ENCODE results near the gene RPL32. TPM values are rescaled to one million over a fixed set of nuclear protein-coding genes. Genes with fewer than 3 reads are reported as not detected.

The RPL32 gene
- polyA plus RNA-seq, 1 donor from 2014 or later, result 1,160 TPM

DNA sequence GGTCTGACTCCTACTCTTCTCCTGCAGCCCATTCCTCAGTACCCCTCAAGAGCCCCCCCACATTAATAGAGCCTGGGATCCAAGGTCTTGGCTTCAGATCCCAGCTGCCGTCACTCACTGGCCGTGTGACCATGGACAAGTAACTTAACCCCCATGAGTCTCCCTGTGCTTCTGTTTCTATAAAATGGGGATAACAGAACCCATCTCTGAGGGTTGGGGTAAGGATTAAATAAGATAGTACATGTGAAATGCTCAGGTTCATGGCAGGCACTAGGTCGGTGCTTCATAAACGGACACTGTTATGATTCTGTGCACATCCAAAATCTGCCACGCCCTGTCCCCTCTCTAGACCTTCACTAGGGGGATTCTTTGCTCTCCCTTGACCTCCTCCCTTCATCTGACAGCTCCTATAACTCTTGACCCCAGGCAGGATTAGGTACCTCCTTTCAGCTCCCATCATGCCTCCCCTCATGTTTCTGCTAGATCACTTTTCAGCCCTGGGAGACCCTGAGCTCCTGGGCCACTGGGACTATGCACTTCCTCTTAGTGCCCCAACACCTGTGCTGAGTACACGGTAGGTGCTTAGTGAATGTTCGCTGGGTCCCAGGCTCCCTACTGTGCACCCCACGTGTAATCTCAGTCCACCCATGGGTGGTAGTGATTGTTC, 43.3 kb downstream of the RPL32 start:
- TF ChIP-seq POLR2AphosphoS5 (IDR thresholded peaks at IDR 0.05), result no peak
- TF ChIP-seq, protein P1, sequence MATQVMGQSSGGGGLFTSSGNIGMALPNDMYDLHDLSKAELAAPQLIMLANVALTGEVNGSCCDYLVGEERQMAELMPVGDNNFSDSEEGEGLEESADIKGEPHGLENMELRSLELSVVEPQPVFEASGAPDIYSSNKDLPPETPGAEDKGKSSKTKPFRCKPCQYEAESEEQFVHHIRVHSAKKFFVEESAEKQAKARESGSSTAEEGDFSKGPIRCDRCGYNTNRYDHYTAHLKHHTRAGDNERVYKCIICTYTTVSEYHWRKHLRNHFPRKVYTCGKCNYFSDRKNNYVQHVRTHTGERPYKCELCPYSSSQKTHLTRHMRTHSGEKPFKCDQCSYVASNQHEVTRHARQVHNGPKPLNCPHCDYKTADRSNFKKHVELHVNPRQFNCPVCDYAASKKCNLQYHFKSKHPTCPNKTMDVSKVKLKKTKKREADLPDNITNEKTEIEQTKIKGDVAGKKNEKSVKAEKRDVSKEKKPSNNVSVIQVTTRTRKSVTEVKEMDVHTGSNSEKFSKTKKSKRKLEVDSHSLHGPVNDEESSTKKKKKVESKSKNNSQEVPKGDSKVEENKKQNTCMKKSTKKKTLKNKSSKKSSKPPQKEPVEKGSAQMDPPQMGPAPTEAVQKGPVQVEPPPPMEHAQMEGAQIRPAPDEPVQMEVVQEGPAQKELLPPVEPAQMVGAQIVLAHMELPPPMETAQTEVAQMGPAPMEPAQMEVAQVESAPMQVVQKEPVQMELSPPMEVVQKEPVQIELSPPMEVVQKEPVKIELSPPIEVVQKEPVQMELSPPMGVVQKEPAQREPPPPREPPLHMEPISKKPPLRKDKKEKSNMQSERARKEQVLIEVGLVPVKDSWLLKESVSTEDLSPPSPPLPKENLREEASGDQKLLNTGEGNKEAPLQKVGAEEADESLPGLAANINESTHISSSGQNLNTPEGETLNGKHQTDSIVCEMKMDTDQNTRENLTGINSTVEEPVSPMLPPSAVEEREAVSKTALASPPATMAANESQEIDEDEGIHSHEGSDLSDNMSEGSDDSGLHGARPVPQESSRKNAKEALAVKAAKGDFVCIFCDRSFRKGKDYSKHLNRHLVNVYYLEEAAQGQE (IDR thresholded peaks at IDR 0.05; ENCODE audit: borderline replicate concordance), result no peak
- no peak for TF ChIP-seq EZH2 (IDR thresholded peaks at IDR 0.05; ENCODE audit: borderline replicate concordance, insufficient read depth, low read length, poor library complexity, severe bottlenecking)
- no peak for TF ChIP-seq SMC3 (conservative IDR thresholded peaks at IDR 0.05; ENCODE audit: poor library complexity)
- no peak for TF ChIP-seq EP300 (conservative IDR thresholded peaks at IDR 0.05; ENCODE audit: poor library complexity, severe bottlenecking)
- TF ChIP-seq RAD21 (conservative IDR thresholded peaks at IDR 0.05), result no peak
- TF ChIP-seq TAF1 (IDR thresholded peaks at IDR 0.05; ENCODE audit: low read depth), result no peak
- TF ChIP-seq, protein P2, sequence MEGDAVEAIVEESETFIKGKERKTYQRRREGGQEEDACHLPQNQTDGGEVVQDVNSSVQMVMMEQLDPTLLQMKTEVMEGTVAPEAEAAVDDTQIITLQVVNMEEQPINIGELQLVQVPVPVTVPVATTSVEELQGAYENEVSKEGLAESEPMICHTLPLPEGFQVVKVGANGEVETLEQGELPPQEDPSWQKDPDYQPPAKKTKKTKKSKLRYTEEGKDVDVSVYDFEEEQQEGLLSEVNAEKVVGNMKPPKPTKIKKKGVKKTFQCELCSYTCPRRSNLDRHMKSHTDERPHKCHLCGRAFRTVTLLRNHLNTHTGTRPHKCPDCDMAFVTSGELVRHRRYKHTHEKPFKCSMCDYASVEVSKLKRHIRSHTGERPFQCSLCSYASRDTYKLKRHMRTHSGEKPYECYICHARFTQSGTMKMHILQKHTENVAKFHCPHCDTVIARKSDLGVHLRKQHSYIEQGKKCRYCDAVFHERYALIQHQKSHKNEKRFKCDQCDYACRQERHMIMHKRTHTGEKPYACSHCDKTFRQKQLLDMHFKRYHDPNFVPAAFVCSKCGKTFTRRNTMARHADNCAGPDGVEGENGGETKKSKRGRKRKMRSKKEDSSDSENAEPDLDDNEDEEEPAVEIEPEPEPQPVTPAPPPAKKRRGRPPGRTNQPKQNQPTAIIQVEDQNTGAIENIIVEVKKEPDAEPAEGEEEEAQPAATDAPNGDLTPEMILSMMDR (IDR thresholded peaks at IDR 0.05; ENCODE audit: poor library complexity, severe bottlenecking), result no peak
- no peak for TF ChIP-seq MXI1 (conservative IDR thresholded peaks at IDR 0.05; ENCODE audit: poor library complexity, severe bottlenecking)
- no peaks in the 10 kb centered on the region for H3F3A ChIP-seq (ENCODE audit: insufficient read depth, low read length, poor library complexity, severe bottlenecking)
- no peaks in the 10 kb centered on the region for H3K9me2 ChIP-seq (ENCODE audit: insufficient read depth, low read length)
- no peaks in the 10 kb centered on the region for H3K79me2 ChIP-seq (replicated peaks; ENCODE audit: insufficient read depth, low read length)
- no peak overlapping the region for H3K27ac ChIP-seq (ENCODE audit: low read length)
- H2AFZ ChIP-seq (ENCODE audit: low read depth, low read length), result no peak overlapping the region
- H3K4me2 ChIP-seq (ENCODE audit: low read length), result no peak overlapping the region
- H4K20me1 ChIP-seq (ENCODE audit: insufficient read depth), result no peaks in the 10 kb centered on the region
- no peak overlapping the region for H3K9ac ChIP-seq (ENCODE audit: low read length)
- no peaks in the 10 kb centered on the region for H3K9me3 ChIP-seq (ENCODE audit: low read length)
- H3K4me3 ChIP-seq (ENCODE audit: low read length), result no peak overlapping the region
- H3K27me3 ChIP-seq (ENCODE audit: insufficient read depth, low read depth, low read length), result no peaks in the 10 kb centered on the region
- H3K36me3 ChIP-seq (ENCODE audit: insufficient read depth, low read length), result no peaks in the 10 kb centered on the region

DNA sequence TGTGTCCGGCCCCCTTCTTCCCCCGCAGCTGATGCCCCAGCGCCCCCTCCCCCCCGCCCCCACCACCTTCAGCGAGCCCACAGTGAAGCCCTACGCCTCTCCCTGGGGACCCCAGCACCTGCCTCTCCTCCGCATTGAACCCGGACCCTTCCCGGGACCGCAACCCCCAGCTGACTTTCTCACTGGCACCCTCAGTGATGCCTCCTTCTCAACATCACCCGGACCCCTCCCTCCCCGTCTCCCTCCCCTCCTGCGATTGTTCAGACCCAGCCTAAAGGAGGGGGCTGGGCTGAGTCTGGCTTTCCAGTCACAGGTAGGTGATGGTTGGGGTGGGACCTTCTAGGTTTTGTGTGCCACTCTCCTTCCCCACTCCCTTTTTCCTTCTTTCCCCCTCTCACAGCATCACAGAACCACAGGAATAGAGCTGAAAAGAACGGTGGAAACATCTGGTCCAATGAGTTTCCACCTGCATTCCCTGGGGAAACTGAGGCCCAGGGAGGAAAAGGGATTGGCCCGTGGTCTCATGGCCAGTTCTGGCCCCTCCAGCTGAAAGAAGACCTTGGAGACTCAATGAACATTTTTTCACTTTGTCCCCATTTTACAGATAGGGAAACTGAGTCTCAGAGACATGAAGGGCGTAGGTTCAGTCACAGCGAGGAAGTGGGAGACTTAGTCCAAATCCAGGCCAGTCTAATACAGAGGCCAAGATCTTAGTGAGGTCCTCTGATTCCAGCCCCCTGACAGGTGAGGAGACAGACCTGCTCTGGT, 44.1 kb downstream of the RPL32 start:
- Histone ChIP-seq H2AFZ (ENCODE audit: low read depth, low read length) (peak overlapping the region; percentile 76), H4K20me1 (ENCODE audit: insufficient read depth) (no peaks in the 10 kb centered on the region), H3K4me3 (ENCODE audit: low read length) (peak overlapping the region; percentile 75), H3K9me3 (ENCODE audit: low read length) (no peaks in the 10 kb centered on the region), H3K9ac (ENCODE audit: low read length) (peak overlapping the region; percentile 84), H3K9me2 (ENCODE audit: insufficient read depth, low read length) (no peaks in the 10 kb centered on the region), H3K27me3 (ENCODE audit: insufficient read depth, low read depth, low read length) (no peaks in the 10 kb centered on the region), H3K4me2 (ENCODE audit: low read length) (no peak overlapping the region), H3K27ac (ENCODE audit: low read length) (no peak overlapping the region), H3K79me2 (replicated peaks; ENCODE audit: insufficient read depth, low read length) (no peaks in the 10 kb centered on the region), H3K36me3 (ENCODE audit: insufficient read depth, low read length) (no peaks in the 10 kb centered on the region), H3F3A (ENCODE audit: insufficient read depth, low read length, poor library complexity, severe bottlenecking) (no peaks in the 10 kb centered on the region)
- no peak for TF ChIP-seq MXI1 (conservative IDR thresholded peaks at IDR 0.05; ENCODE audit: poor library complexity, severe bottlenecking)
- TF ChIP-seq, protein P1 (IDR thresholded peaks at IDR 0.05; ENCODE audit: borderline replicate concordance), result no peak
- TF ChIP-seq, protein P2 (IDR thresholded peaks at IDR 0.05; ENCODE audit: poor library complexity, severe bottlenecking), result no peak
- no peak for TF ChIP-seq RAD21 (conservative IDR thresholded peaks at IDR 0.05)
- TF ChIP-seq POLR2AphosphoS5 (IDR thresholded peaks at IDR 0.05), result no peak
- TF ChIP-seq EZH2 (IDR thresholded peaks at IDR 0.05; ENCODE audit: borderline replicate concordance, insufficient read depth, low read length, poor library complexity, severe bottlenecking), result no peak
- no peak for TF ChIP-seq SMC3 (conservative IDR thresholded peaks at IDR 0.05; ENCODE audit: poor library complexity)
- no peak for TF ChIP-seq TAF1 (IDR thresholded peaks at IDR 0.05; ENCODE audit: low read depth)
- TF ChIP-seq EP300 (conservative IDR thresholded peaks at IDR 0.05; ENCODE audit: poor library complexity, severe bottlenecking), result no peak
